NCI-H460 (cell line): ENCODE results near the gene OR10A4. TPM values are rescaled to one million over a fixed set of nuclear protein-coding genes. Genes with fewer than 3 reads are reported as not detected.
"Not testable (repeated sequence)": the region's sequence is repeated elsewhere in the genome, so short reads cannot be mapped to it uniquely, and the experiment has no call there.

ENCODE experiments used
- DNase-seq: peaks from one replicate; pipeline ENCODE4 v3.0.0-alpha.2; 2016; ENCODE audit warnings: low read depth; ENCODE audit errors: extremely low read depth
- total RNA-seq: library from RNA; depleted of rRNA; stranded (reverse); fragments of >200 nt; shearing (Covaris generic); gene quantifications from 2 replicates; pipeline ENCODE4 v1.2.3, GENCODE V29; 2014; rRNA removed

The OR10A4 gene
- total RNA-seq, 1 experiment from 2014 or later, result not detected

GRCh38 chr11:6894097-6894496, 17.7 kb downstream of the OR10A4 start:
- DNase-seq, result no peak

GRCh38 chr11:6895010-6895409, 18.6 kb downstream of the OR10A4 start:
- no peak for DNase-seq

GRCh38 chr11:6898911-6899310, 22.5 kb downstream of the OR10A4 start:
- no peak for DNase-seq

GRCh38 chr11:6900327-6900999, 24.0 kb downstream of the OR10A4 start:
- no peak for DNase-seq

- not testable (repeated sequence) for DNase-seq
These were observed 28.4 kb downstream of the OR10A4 start for GRCh38 chr11:6904804-6905203.

GRCh38 chr11:6911378-6911777, 35.0 kb downstream of the OR10A4 start:
- DNase-seq, result no peak

GRCh38 chr11:6911948-6912347, 35.5 kb downstream of the OR10A4 start:
- DNase-seq, result no peak

- no peak for DNase-seq
These were observed 43.3 kb downstream of the OR10A4 start for GRCh38 chr11:6919698-6920097.

GRCh38 chr11:6920702-6921101, 44.3 kb downstream of the OR10A4 start, which contains the start of gene OR2D3:
OR2D3 (plus strand) TSS chr11:6921002; CDS start chr11:6921002, 0 bp downstream.
- no peak for DNase-seq

- no peak for DNase-seq
These were observed 48.7 kb downstream of the OR10A4 start for GRCh38 chr11:6925007-6925577.

- DNase-seq, result no peak
These were observed 49.3 kb downstream of the OR10A4 start for GRCh38 chr11:6925636-6926207.

- peak; percentile 72 for DNase-seq
These were observed 50.0 kb downstream of the OR10A4 start, which contains the start of gene ZNF215 for GRCh38 chr11:6926208-6927029. ZNF215 (plus strand) TSS chr11:6926426; CDS start chr11:6932273, 5,847 bp downstream.

- DNase-seq, result no peak
These were observed 50.7 kb downstream of the OR10A4 start for GRCh38 chr11:6927030-6927617.

Other genes starting within 250 kb of the OR10A4 start
- 0.07 and 0.14 TPM in 2 replicates for gene DCHS1, start 220.8 kb upstream of the OR10A4 start, total RNA-seq
- gene MRPL17, start 193.3 kb upstream of the OR10A4 start, total RNA-seq, result 34.3 and 35.8 TPM in 2 replicates
- 0.17 TPM in 1 of 2 replicates, not detected in the other for gene OR2AG2, start 104.6 kb upstream of the OR10A4 start, total RNA-seq
- gene OR2AG1, start 93.6 kb upstream of the OR10A4 start, total RNA-seq, result not detected in 2 replicates
- gene OR6A2, start 76.9 kb upstream of the OR10A4 start, total RNA-seq, result 0.23 TPM in 1 of 2 replicates, not detected in the other
- gene OR10A5, start 30.9 kb upstream of the OR10A4 start, total RNA-seq, result not detected in 2 replicates
- gene OR10A2, start 13.6 kb upstream of the OR10A4 start, total RNA-seq, result not detected in 2 replicates
- gene OR2D2, start 15.9 kb downstream of the OR10A4 start, total RNA-seq, result 0.10 TPM in 1 of 2 replicates, not detected in the other
- gene OR2D3, start 44.4 kb downstream of the OR10A4 start, total RNA-seq, result not detected in 2 replicates
- 3.3 and 3.8 TPM in 2 replicates for gene ZNF215, start 49.8 kb downstream of the OR10A4 start, total RNA-seq
- gene ZNF214, start 143.7 kb downstream of the OR10A4 start, total RNA-seq, result 1.4 and 2.9 TPM in 2 replicates
- 0.07 and 0.23 TPM in 2 replicates for gene NLRP14, start 143.9 kb downstream of the OR10A4 start, total RNA-seq
- not detected in 2 replicates for gene RBMXL2, start 212.4 kb downstream of the OR10A4 start, total RNA-seq